ENCODE results near the gene ELP1. TPM values are rescaled to one million over a fixed set of nuclear protein-coding genes. Genes with fewer than 3 reads are reported as not detected.
"Not testable (repeated sequence)": the region's sequence is repeated elsewhere in the genome, so short reads cannot be mapped to it uniquely, and the experiment has no call there.

ELP1 gene
- total and polyA plus RNA-seq, 12 donors: 11.7 to 31.7 (median 23.7) TPM

DNA sequence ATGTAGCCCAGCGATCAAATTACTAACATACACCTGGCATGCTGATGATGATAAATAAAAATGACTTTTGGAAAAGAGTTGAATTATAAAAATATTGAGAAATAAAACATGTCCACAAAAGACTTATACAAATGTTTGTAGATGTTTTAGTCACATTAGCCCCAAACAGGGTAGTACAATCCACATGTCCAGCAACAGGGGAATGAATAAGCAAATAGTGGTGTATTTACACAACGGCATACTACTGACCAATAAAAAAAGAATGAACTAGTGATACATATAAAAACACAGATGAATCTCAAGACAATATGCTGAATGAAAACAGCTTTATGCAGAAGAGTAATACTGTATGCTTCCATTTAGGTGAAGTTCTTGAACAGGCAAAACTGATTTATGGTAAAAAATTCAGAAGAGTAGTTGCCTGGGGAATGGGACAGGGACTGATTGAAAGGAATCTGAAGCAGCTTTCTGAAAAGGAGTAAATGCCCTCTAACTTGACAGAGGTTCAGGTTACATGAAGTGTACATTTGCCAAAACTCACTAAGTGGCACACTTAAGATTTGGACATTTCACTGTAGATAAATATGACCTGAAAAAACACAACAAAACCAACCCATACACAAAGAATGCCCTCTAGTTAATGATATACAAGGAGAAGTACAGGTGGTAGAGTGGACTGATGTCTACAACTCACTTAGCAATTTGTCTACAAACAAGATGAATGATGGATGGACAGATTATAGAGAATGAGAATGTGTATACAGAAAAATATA is 36.4 kb downstream of the ELP1 start:
- intact Hi-C loops (cut with DNase I): no loop called here
- peaks cover 0 to 100% (median 88%) of the 10 kb centered on the region in 9 donors for H3K36me3 ChIP-seq
- WGBS, 2 donors: 93 to 100% methylated on average over 2 of the region's 2 CpGs

DNA sequence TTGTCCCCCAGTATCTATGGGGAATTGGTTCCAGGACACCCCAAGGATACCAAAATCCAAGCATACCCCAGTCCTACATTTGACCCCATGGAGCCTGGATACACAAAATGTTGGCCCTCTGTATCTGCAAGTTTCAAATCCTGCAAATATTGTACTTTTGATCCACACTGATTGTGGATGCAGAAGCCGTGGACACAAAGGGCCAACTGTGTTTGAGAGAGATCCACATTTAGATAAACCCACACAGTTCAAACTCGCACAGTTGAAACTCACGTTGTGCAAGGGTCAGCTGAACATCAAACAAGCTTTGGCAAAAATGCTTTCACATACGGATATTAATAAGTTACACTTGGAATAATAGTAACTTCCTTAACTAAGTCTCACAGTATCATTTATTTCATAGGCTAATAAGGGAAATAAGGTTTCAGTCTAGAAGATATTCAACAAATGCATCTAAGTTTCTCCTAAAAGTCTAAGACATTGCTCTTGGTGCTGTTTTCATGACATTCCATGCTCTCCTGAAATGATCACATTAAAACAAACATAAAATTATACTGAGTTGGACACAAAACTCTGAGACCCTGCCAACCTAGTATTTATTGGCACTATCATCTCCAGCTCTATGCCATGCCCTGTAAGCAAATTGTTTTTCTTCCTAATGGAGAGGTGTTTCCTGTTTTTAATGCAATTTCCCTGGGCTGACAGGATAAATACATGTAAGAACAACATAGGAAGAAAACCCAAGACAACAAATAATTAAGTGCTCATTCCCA is 39.5 kb downstream of the ELP1 start:
- Histone ChIP-seq H3K4me1 (peaks cover 0 to 13% (median 0%) of the 10 kb centered on the region in 9 donors), H3K4me3 (no peak overlapping the region), H3K36me3 (peaks cover 0 to 100% (median 78%) of the 10 kb centered on the region in 9 donors), H3K27ac (no peak overlapping the region), H3K27me3 (no peaks in the 10 kb centered on the region), H3K9me3 (no peaks in the 10 kb centered on the region)
- 89 to 94% methylated on average over 4 of the region's 4 CpGs for WGBS, 2 donors
- DNase-seq (no peak), ATAC-seq (no peak)
- TF ChIP-seq, protein P1, sequence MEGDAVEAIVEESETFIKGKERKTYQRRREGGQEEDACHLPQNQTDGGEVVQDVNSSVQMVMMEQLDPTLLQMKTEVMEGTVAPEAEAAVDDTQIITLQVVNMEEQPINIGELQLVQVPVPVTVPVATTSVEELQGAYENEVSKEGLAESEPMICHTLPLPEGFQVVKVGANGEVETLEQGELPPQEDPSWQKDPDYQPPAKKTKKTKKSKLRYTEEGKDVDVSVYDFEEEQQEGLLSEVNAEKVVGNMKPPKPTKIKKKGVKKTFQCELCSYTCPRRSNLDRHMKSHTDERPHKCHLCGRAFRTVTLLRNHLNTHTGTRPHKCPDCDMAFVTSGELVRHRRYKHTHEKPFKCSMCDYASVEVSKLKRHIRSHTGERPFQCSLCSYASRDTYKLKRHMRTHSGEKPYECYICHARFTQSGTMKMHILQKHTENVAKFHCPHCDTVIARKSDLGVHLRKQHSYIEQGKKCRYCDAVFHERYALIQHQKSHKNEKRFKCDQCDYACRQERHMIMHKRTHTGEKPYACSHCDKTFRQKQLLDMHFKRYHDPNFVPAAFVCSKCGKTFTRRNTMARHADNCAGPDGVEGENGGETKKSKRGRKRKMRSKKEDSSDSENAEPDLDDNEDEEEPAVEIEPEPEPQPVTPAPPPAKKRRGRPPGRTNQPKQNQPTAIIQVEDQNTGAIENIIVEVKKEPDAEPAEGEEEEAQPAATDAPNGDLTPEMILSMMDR (IDR thresholded peaks at IDR 0.05): no peak
- intact Hi-C loops (cut with DNase I): no loop called here

More for the DNA sequence above, 36.4 kb downstream of the ELP1 start:
- Histone ChIP-seq H3K9me3 (no peaks in the 10 kb centered on the region), H3K4me1 (no peaks in the 10 kb centered on the region), H3K27ac (no peak overlapping the region), H3K27me3 (no peaks in the 10 kb centered on the region), H3K4me3 (no peak overlapping the region)
- ATAC-seq (no peak), DNase-seq (no peak)
- TF ChIP-seq, protein P1 (IDR thresholded peaks at IDR 0.05): no peak

DNA sequence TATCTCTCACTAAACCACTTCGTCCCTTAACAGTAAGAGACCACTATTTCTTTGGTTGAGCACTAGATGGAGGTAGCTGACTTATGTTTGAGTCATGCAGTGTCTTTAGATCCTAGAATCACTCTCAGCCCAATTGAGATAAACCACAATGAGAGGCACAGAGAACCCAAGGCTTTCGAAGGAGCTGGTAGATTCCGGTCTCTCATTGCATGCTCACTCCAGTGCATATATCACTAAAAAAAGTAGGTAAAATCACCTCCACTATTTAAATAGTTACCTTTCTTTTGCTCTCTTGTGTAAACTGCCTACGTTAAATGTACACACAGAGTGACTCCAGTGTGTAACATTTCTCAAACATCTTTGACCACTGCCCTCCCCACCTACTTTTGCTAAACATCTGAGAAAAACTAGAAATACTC is 44.3 kb downstream of the ELP1 start:
- 60 to 73% methylated on average over 4 of the region's 4 CpGs for WGBS, 2 donors
- TF ChIP-seq, protein P1 (IDR thresholded peaks at IDR 0.05): peak in 6 of 9 donors; percentile 23 to 60 (median 44)
- Histone ChIP-seq H3K27ac (peak overlapping the region in 1 of 10 donors; percentile 2), H3K36me3 (peaks cover 0 to 100% (median 43%) of the 10 kb centered on the region in 9 donors), H3K27me3 (no peaks in the 10 kb centered on the region), H3K9me3 (peaks cover 0 to 8% (median 0%) of the 10 kb centered on the region in 11 donors), H3K4me1 (peaks cover 0 to 28% (median 4%) of the 10 kb centered on the region in 9 donors), H3K4me3 (no peak overlapping the region)
- ATAC-seq: peak; percentile 43 to 80 (median 66)
- intact Hi-C loops (cut with DNase I): loop anchor here in 2 of 10 donors (10.0 kb wide), 2 partner anchors 65 to 435 kb away; partner anchors contain the start of gene EPB41L4B (in 1 of the 2)
- no peak for DNase-seq

DNA sequence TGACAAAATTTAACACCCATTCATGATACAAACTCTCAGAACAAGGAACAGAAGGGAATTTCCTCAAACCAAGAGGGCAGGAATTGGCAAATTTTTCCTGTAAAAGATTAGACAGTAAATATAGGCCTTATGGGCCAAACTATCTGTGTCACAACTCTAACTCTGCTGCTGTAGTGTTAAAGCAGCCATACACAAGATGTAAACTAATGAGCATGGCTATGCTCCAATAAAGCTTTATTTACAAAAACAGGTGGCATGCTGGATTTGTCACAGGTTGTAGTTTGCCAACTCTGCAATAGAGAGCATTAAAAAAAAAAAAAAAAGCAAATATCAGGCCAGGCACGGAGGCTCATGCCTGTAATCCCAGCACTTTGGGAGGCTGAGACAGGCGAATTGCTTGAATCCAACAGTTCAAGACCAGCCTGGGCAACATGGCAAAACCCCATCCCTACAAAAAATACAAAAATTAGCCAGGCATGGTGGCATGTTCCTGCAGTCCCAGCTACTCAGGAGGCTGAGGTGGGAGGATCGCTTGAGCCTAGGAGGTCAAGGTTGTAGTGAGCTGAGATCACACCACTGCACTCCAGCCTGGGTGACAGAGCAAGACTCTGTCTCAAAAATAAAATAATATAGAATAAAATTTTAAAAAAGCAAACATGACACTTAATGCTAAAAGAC is 47.2 kb downstream of the ELP1 start:
- peaks cover 0 to 25% (median 4%) of the 10 kb centered on the region in 9 donors for H3K4me1 ChIP-seq
- 92 to 100% methylated on average over 3 of the region's 3 CpGs for WGBS, 2 donors
- intact Hi-C loops (cut with DNase I): loop anchor here in 2 of 10 donors (10.0 kb wide), 2 partner anchors 68 to 438 kb away; partner anchors contain the start of gene EPB41L4B (in 1 of the 2)
- H3K27me3 ChIP-seq, H3K4me3 ChIP-seq, H3K9me3 ChIP-seq, H3K27ac ChIP-seq, DNase-seq, ATAC-seq: not testable (repeated sequence)
- peaks cover 0 to 100% (median 26%) of the 10 kb centered on the region in 9 donors for H3K36me3 ChIP-seq
